Measurements from ENCODE around the gene ANKFN1. TPM values are rescaled to one million over a fixed set of nuclear protein-coding genes. Genes with fewer than 3 reads are reported as not detected.

The ANKFN1 gene
- total RNA-seq, 1 experiment from 2014 or later = not detected

- POLR2A ChIA-PET (ENCODE audit: low non-redundant PET) = no interaction called here
- peaks cover 7% of the 10 kb centered on the region for H3K27me3 ChIP-seq (replicated peaks; ENCODE audit: insufficient read depth, low read depth, low read length, poor library complexity)
- CTCF ChIA-PET = no interaction called here
- H3K4me1 ChIP-seq (ENCODE audit: insufficient read depth, low read length, poor library complexity, severe bottlenecking) = no peaks in the 10 kb centered on the region
- no peak overlapping the region for H3K27ac ChIP-seq (ENCODE audit: low read depth, low read length, poor library complexity, severe bottlenecking)
- TF ChIP-seq, protein P1, sequence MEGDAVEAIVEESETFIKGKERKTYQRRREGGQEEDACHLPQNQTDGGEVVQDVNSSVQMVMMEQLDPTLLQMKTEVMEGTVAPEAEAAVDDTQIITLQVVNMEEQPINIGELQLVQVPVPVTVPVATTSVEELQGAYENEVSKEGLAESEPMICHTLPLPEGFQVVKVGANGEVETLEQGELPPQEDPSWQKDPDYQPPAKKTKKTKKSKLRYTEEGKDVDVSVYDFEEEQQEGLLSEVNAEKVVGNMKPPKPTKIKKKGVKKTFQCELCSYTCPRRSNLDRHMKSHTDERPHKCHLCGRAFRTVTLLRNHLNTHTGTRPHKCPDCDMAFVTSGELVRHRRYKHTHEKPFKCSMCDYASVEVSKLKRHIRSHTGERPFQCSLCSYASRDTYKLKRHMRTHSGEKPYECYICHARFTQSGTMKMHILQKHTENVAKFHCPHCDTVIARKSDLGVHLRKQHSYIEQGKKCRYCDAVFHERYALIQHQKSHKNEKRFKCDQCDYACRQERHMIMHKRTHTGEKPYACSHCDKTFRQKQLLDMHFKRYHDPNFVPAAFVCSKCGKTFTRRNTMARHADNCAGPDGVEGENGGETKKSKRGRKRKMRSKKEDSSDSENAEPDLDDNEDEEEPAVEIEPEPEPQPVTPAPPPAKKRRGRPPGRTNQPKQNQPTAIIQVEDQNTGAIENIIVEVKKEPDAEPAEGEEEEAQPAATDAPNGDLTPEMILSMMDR (conservative IDR thresholded peaks at IDR 0.05; ENCODE audit: low read depth, low read length) = no peak
- TF ChIP-seq EZH2 (IDR thresholded peaks at IDR 0.05; ENCODE audit: borderline replicate concordance, low read depth, low read length, poor library complexity, severe bottlenecking) = no peak
- no TSS peak for BruUV-seq (replicated peaks)
- no peak overlapping the region for H3K4me3 ChIP-seq (ENCODE audit: low read depth, low read length, poor library complexity, severe bottlenecking)
- no peaks in the 10 kb centered on the region for H3K9me3 ChIP-seq (ENCODE audit: low read depth, low read length, poor library complexity, severe bottlenecking)
- intact Hi-C loops (cut with micrococcal nuclease; ENCODE audit: unreplicated experiment) = no loop called here
- DNase-seq (ENCODE audit: low spot score) = no peak
- H3K36me3 ChIP-seq (ENCODE audit: insufficient read depth, low read length, poor library complexity, severe bottlenecking) = no peaks in the 10 kb centered on the region
These were observed 279.2 kb downstream of the ANKFN1 start for GRCh38 chr17:56432443-56432842.

GRCh38 chr17:56434610-56435009 is 281.3 kb downstream of the ANKFN1 start:
- TF ChIP-seq, protein P1 (conservative IDR thresholded peaks at IDR 0.05; ENCODE audit: low read depth, low read length) = no peak
- TF ChIP-seq EZH2 (IDR thresholded peaks at IDR 0.05; ENCODE audit: borderline replicate concordance, low read depth, low read length, poor library complexity, severe bottlenecking) = no peak
- no TSS peak for BruUV-seq (replicated peaks)
- CTCF ChIA-PET = no interaction called here
- no peak for DNase-seq (ENCODE audit: low spot score)
- Histone ChIP-seq H3K9me3 (ENCODE audit: low read depth, low read length, poor library complexity, severe bottlenecking) (no peaks in the 10 kb centered on the region), H3K4me1 (ENCODE audit: insufficient read depth, low read length, poor library complexity, severe bottlenecking) (no peaks in the 10 kb centered on the region), H3K27me3 (replicated peaks; ENCODE audit: insufficient read depth, low read depth, low read length, poor library complexity) (peaks cover 12% of the 10 kb centered on the region), H3K36me3 (ENCODE audit: insufficient read depth, low read length, poor library complexity, severe bottlenecking) (no peaks in the 10 kb centered on the region), H3K27ac (ENCODE audit: low read depth, low read length, poor library complexity, severe bottlenecking) (no peak overlapping the region), H3K4me3 (ENCODE audit: low read depth, low read length, poor library complexity, severe bottlenecking) (no peak overlapping the region)
- intact Hi-C loops (cut with micrococcal nuclease; ENCODE audit: unreplicated experiment) = no loop called here
- POLR2A ChIA-PET (ENCODE audit: low non-redundant PET) = no interaction called here

GRCh38 chr17:56436142-56436541 is 282.9 kb downstream of the ANKFN1 start:
- intact Hi-C loops (cut with micrococcal nuclease; ENCODE audit: unreplicated experiment) = no loop called here
- Histone ChIP-seq H3K4me3 (ENCODE audit: low read depth, low read length, poor library complexity, severe bottlenecking) (no peak overlapping the region), H3K9me3 (ENCODE audit: low read depth, low read length, poor library complexity, severe bottlenecking) (no peaks in the 10 kb centered on the region), H3K27ac (ENCODE audit: low read depth, low read length, poor library complexity, severe bottlenecking) (no peak overlapping the region), H3K27me3 (replicated peaks; ENCODE audit: insufficient read depth, low read depth, low read length, poor library complexity) (peaks cover 18% of the 10 kb centered on the region), H3K4me1 (ENCODE audit: insufficient read depth, low read length, poor library complexity, severe bottlenecking) (no peaks in the 10 kb centered on the region), H3K36me3 (ENCODE audit: insufficient read depth, low read length, poor library complexity, severe bottlenecking) (no peaks in the 10 kb centered on the region)
- BruUV-seq (replicated peaks) = no TSS peak
- ChIA-PET POLR2A (ENCODE audit: low non-redundant PET) (no interaction called here), CTCF (interaction anchor here (0.6 kb wide), 1 partner anchor 63 kb away, joined by 11 read pairs; no protein-coding TSS in a partner anchor)
- TF ChIP-seq, protein P1 (conservative IDR thresholded peaks at IDR 0.05; ENCODE audit: low read depth, low read length) = no peak
- no peak for TF ChIP-seq EZH2 (IDR thresholded peaks at IDR 0.05; ENCODE audit: borderline replicate concordance, low read depth, low read length, poor library complexity, severe bottlenecking)
- DNase-seq (ENCODE audit: low spot score) = no peak

Data from A673 (cell line).